HL-60/S4 treated with phorbol 12-myristate 13-acetate at 8.2 ng/mL for 4 days and 3 days (cell line): ENCODE results near the gene NCAM1.
"Not testable (repeated sequence)": the region's sequence is repeated elsewhere in the genome, so short reads cannot be mapped to it uniquely, and the experiment has no call there.

Experiments
- in situ Hi-C: fragments of 300-500 bp; cut with MboI; formaldehyde crosslinking; loops from 2 replicates; pipeline ENCODE4 v1.15.0; 2022; ENCODE audit warnings: low sequenced_read_pairs

The NCAM1 gene

GRCh38 chr11:113021111-113021510 is 59.9 kb downstream of the NCAM1 start:
- in situ Hi-C loops, result no loop called here

DNA sequence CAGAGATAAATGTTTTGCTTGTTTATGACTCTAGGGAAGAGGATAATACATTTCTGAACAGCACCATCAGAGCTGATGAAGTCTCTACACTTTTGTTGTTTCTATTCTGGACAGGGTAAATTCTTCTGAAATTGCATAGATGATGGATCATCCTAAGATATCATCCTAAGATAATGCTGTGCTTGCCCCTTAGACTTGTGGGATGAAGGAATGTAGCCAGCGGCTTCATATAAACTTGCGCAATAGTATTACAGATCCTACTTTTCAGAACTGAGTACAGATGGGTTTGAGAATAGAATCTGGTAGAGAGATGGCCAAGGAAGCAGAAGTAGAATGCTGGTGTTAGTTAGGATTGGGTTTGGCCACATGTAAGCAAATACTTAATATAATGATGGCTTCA is 61.0 kb downstream of the NCAM1 start:
- in situ Hi-C loops, result no loop called here

DNA sequence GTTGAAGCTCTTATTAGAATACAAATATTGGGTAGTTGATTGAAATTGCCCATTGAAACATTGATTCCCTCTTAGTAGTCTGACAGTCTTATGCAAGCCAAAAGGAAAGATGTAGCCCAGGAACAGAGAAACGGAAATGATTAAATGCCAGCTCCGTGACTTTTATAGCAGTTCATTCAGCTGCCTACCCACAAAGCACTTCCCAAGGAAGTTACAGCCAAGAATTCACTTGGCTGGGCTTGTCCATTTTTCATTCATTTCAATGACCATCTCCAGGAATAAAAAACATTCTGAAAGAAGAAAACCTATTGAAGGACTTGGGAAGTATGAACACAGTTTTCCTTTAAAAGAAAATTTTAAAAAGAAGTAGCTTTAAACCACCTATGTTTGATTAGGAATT is 62.0 kb downstream of the NCAM1 start:
- in situ Hi-C loops, result no loop called here

DNA sequence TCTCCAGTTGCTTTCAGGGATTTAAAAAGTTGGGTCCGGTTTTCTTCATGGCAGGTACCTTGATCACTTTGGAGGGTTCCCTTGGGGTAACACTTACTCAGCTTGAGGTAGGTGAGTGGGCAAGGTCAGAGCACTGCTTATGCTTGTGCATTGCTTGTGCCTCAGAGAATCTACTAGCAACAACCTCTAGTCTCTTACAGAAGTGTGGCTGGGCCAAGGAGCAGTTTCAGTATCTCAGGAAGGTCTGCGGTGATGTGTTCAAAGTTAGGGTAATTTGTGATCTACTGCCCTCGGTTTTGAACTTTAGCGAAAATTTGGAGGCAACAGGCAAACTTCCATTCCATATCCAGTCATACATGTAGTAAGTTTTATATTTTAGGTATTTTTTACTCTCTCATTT is 62.8 kb downstream of the NCAM1 start:
- in situ Hi-C loops, result no loop called here

- in situ Hi-C loops, result no loop called here
Measured at GRCh38 chr11:113026778-113027177, 65.6 kb downstream of the NCAM1 start.

DNA sequence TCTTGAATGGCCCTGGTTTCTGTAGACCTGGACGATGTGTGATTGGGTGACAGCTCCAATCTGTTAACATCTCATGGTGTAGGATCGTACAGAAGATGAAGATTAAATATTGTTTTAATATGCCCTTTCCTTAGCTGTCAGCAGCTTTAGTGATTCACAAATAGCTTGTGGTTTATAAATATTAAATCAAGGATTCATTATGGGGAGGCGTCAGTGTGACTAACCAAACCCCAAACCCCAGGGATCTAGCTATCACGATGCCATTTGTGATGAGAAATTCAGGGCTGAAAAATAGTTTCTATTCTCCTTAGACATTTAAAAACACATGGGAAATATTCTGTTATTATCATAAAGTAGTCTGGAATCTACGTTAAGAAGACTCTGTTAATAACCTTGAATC is 73.4 kb downstream of the NCAM1 start:
- in situ Hi-C loops, result no loop called here

DNA sequence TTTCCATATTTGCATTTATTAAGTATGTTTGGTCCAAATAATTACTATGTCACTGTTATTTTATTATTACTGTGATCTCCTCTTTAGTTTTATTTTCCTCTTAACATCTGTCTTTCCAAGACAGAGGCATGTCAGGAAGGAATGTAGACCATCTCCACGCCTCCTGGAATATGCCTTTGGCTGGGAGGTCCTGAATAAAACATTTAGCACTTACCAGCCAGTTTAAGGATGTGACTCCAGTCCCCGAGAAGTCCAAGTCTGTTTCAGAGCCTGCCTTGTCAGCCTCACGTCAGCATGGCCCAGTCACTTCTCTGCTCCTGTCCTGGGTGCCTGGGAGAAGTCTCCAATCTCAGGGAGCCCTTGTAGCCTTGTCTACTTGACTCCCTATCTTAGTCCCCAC is 74.5 kb downstream of the NCAM1 start:
- in situ Hi-C loops, result no loop called here

- in situ Hi-C loops, result no loop called here
Measured at GRCh38 chr11:113043698-113044097, 82.5 kb downstream of the NCAM1 start.

- in situ Hi-C loops, result no loop called here
Measured at GRCh38 chr11:113045146-113045545, 83.9 kb downstream of the NCAM1 start.

GRCh38 chr11:113046866-113047265 is 85.6 kb downstream of the NCAM1 start:
- in situ Hi-C loops, result no loop called here

GRCh38 chr11:113048820-113049768 is 87.9 kb downstream of the NCAM1 start:
- in situ Hi-C loops, result no loop called here

DNA sequence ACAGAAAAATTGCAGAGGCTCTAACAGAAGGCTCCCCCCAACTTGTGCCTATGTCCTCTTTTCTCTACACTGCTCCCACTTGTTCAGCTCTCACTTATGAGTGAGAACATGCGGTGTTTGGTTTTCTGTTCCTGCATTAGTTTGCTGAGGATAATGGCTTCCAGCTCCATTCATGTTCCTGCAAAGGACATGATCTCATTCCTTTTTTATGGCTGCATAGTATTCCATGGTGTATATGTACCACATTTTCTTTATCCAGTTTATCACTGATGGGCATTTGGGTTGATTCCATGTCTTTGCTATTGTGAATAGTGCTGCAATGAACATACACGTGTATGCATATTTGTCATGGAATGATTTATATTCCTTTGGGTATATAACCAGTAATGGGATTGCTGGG is 91.8 kb downstream of the NCAM1 start:
- in situ Hi-C loops, result not testable (repeated sequence)

GRCh38 chr11:113057038-113057437 is 95.8 kb downstream of the NCAM1 start:
- in situ Hi-C loops, result no loop called here

- in situ Hi-C loops, result no loop called here
Measured at GRCh38 chr11:113059548-113059947, 98.3 kb downstream of the NCAM1 start.

DNA sequence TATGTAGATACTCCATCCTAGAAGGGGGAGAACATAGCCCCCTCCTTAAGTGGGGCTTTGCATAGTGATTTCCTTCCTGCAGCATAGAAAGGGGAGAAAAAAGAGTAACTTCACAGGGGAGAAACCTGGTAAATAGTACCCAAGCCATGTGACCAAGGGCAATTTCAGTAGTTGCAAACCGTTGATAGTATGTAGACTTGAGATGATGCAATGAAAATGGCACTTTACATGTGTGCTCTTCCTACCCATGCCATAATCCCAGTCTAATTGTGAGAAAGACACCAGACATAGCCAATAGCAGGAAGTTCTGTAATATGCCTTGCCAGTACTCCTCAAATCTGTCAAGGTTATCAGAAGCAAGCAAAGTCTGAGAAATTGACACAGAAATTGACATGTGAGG is 104.1 kb downstream of the NCAM1 start:
- in situ Hi-C loops, result no loop called here

DNA sequence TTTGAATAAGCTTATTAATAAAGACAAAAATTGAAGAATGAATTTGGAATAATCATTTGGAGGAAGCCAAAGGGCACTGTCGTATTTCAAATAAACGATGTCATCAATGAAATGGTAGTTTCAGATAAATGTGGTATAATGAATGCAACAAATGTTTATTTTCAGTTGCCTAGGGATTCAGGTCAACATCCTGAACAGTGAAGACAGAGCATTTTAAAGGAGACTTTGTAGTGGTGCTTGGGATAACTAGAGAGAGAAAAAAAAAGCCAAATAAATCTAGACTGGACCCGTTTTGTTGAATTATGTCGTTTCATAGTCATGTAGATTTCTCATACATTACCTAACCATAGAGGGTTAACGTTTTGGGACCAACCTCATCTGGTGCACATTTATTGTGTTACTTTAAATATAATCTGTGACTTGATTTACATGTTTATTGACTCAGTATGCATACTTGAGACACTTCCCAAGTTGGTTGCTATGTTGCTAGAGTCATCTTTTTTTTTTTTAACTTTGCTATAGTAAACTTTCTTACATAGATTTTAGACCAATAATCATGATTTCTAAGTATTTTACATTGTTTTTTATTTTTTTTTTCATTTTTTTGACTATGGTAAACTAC is 111.1 kb downstream of the NCAM1 start:
- in situ Hi-C loops, result no loop called here

- in situ Hi-C loops, result no loop called here
Measured at GRCh38 chr11:113073290-113073953, 112.2 kb downstream of the NCAM1 start.

- in situ Hi-C loops, result no loop called here
Measured at GRCh38 chr11:113075586-113076095, 114.4 kb downstream of the NCAM1 start.

DNA sequence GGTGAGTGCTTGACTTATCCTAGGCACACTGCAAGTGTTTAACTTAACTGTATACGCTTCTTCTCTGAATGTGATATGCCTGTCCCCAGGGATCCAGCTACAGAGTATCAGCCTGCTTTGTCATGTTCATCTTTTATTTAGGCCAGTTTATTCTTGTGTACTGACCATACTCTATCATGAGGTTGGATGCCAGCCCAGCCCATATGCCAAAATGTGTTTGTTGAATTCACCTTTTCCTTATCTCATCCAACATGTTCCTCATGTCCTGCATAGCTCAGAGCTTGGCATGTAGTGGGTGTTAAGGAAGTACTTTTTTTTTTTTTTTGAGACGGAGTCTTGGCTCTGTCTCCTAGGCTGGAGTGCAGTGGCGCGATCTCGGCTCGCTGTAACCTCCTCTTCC is 116.2 kb downstream of the NCAM1 start:
- in situ Hi-C loops, result no loop called here

GRCh38 chr11:113082341-113082955 is 121.2 kb downstream of the NCAM1 start:
- in situ Hi-C loops, result no loop called here

DNA sequence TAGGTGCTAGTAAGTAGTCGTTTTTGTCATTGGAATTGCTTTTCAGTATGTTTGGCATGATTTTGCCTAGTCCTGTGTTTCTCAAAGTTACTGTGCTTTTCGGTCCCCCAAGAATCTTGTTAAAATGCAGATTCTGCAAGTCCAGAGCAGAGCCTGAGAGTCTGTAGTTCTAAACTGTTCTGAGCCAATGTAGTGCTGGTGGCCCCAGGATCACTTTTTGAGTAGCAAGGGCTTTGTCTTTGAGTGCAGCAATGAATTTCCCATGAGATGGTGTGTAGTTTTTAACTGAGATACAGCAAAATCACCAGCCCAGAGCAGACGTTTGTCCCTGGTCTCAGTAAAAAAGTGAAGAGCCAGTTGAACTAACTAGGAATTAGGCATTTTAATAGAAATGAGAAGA is 122.4 kb downstream of the NCAM1 start:
- in situ Hi-C loops, result no loop called here
